Adrenal gland (tissue), 5 donors: ENCODE data around the gene TMEM135.

ENCODE experiments used
- POLR2A ChIP-seq, 2 donors: fragments of 450-650 bp; IDR thresholded peaks; one replicate each; pipeline ENCODE4 v1.6.1; 2017; ENCODE audit warnings: antibody characterized with exemption in 2 of 2, mild to moderate bottlenecking in 2 of 2, moderate library complexity in 1 of 2
- TF ChIP-seq, protein P1 (sequence below), 6 experiments: fragments of 450-650 bp in 4 of 6; fragments of 200-600 bp in 2 of 6; sonication (generic) in 1 of 6; IDR thresholded peaks; 1 replicate in 5 of 6; 2 replicates in 1 of 6; pipeline versions ENCODE4 v1.5.1 to v1.8.0; 2016 to 2021; ENCODE audit warnings: antibody characterized with exemption in 6 of 6, mild to moderate bottlenecking in 2 of 6, moderate library complexity in 1 of 6
- donor health status: DM: no; HTN: no; CAD: no.

DNA sequence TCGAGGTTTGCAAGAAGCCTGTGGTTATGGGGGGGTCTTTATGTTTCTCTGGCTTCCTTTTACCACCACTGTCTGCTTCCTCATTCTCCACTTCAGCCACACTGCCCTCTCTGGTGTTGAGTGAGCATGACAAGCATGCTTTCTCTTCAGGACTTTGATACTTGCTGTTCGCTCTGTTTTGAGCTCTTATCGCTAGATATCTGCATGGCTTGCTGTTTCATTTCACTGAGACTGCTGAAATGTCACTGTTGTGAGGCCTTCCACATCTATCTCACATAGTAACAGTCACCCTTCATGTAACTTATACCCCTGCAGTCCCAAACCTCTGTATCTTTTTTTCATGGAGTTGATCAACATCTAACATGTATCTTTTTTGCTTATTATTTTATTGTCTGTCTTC is 59.8 kb downstream of the TMEM135 start:
- TF ChIP-seq, protein P1, sequence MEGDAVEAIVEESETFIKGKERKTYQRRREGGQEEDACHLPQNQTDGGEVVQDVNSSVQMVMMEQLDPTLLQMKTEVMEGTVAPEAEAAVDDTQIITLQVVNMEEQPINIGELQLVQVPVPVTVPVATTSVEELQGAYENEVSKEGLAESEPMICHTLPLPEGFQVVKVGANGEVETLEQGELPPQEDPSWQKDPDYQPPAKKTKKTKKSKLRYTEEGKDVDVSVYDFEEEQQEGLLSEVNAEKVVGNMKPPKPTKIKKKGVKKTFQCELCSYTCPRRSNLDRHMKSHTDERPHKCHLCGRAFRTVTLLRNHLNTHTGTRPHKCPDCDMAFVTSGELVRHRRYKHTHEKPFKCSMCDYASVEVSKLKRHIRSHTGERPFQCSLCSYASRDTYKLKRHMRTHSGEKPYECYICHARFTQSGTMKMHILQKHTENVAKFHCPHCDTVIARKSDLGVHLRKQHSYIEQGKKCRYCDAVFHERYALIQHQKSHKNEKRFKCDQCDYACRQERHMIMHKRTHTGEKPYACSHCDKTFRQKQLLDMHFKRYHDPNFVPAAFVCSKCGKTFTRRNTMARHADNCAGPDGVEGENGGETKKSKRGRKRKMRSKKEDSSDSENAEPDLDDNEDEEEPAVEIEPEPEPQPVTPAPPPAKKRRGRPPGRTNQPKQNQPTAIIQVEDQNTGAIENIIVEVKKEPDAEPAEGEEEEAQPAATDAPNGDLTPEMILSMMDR (IDR thresholded peaks at IDR 0.05) = peak; percentile 31 to 67 (median 60)
- TF ChIP-seq POLR2A (IDR thresholded peaks at IDR 0.05) = no peak
